NT2/D1 (cell line): ENCODE data around the gene DLG2.

Experiments
- SUZ12 ChIP-seq: IDR thresholded peaks from 2 replicates; pipeline ENCODE4 v1.6.1; 2011; ENCODE audit not compliant: insufficient read length, insufficient read depth; ENCODE audit errors: extremely low read depth
- ZNF274 ChIP-seq: IDR thresholded peaks from 2 replicates; pipeline ENCODE4 v1.6.1; 2011; ENCODE audit warnings: mild to moderate bottlenecking, low read depth, low read length

GRCh38 chr11:85531191-85531897 lies 95.8 kb downstream of the DLG2 start:
- TF ChIP-seq ZNF274 (no peak), SUZ12 (no peak)
